RWPE2 (cell line): ENCODE measurements around the gene F3.

Experiments used
- ATAC-seq: fragments of 200-7000 bp; cut with Tn5 transposase; 3 replicates; pipeline ENCODE4 v1.9.1; 2021; ENCODE audit warnings: low read depth
- DNase-seq: peaks from one replicate; pipeline ENCODE4 v3.0.0-alpha.2; 2020; ENCODE audit warnings: low spot score
- H3K27ac ChIP-seq: fragments of 450-650 bp; 2 replicates; pipeline ENCODE4 v1.5.1; 2017; ENCODE audit warnings: mild to moderate bottlenecking; ENCODE audit not compliant: poor library complexity, severe bottlenecking
- H3K27me3 ChIP-seq: fragments of 250-450 bp; sonication (Bioruptor Pico); 2 replicates; pipeline ENCODE4 v1.5.1; 2021; ENCODE audit warnings: mild to moderate bottlenecking, moderate library complexity; ENCODE audit not compliant: insufficient read depth, poor library complexity, severe bottlenecking
- H3K36me3 ChIP-seq: fragments of 250-450 bp; sonication (Bioruptor Pico); 2 replicates; pipeline ENCODE4 v1.5.1; 2020; ENCODE audit warnings: low read depth, mild to moderate bottlenecking, moderate library complexity
- H3K4me1 ChIP-seq: fragments of 250-450 bp; sonication (Bioruptor Pico); 2 replicates; pipeline ENCODE4 v1.5.1; 2021; ENCODE audit warnings: mild to moderate bottlenecking, moderate library complexity; ENCODE audit not compliant: insufficient read depth, poor library complexity, severe bottlenecking
- H3K4me3 ChIP-seq: fragments of 250-450 bp; sonication (Bioruptor Pico); 2 replicates; pipeline ENCODE4 v1.5.1; 2021; ENCODE audit warnings: mild to moderate bottlenecking, moderate library complexity; ENCODE audit not compliant: severe bottlenecking
- H3K9me3 ChIP-seq: fragments of 250-450 bp; sonication (Bioruptor Pico); 2 replicates; pipeline ENCODE4 v1.5.1; 2021; ENCODE audit warnings: mild to moderate bottlenecking, moderate library complexity; ENCODE audit not compliant: severe bottlenecking
- TF ChIP-seq, protein P1 (sequence below): fragments of 450-650 bp; IDR thresholded peaks from one replicate; pipeline ENCODE4 v1.5.1; 2017; ENCODE audit warnings: mild to moderate bottlenecking, moderate library complexity; ENCODE audit not compliant: poor library complexity, severe bottlenecking

Gene F3

DNA sequence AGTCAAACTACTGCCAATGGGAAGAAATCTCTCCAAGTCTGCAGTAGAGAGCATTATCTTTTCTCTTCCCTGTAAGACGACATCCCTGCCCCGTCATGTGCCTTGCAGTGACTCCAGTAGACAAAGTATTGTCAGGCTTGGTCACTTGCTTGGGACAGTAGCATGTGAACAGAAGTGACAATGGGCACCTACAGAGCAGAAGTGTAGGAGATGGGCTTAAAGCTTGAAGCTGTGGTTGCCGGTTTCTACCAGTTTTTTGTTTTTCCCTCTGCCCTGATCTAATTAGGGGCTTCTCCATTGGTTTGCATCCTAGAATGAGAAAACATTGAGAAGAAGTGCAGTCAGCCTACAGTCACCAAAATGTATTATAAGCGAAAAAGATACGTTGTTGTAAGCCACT, 12.7 kb downstream of the F3 start:
- H3K27ac ChIP-seq: peak overlapping the region; percentile 99
- H3K4me1 ChIP-seq: peaks cover 6% of the 10 kb centered on the region
- no peaks in the 10 kb centered on the region for H3K9me3 ChIP-seq
- ATAC-seq (peak; percentile 3), DNase-seq (no peak)
- TF ChIP-seq, protein P1, sequence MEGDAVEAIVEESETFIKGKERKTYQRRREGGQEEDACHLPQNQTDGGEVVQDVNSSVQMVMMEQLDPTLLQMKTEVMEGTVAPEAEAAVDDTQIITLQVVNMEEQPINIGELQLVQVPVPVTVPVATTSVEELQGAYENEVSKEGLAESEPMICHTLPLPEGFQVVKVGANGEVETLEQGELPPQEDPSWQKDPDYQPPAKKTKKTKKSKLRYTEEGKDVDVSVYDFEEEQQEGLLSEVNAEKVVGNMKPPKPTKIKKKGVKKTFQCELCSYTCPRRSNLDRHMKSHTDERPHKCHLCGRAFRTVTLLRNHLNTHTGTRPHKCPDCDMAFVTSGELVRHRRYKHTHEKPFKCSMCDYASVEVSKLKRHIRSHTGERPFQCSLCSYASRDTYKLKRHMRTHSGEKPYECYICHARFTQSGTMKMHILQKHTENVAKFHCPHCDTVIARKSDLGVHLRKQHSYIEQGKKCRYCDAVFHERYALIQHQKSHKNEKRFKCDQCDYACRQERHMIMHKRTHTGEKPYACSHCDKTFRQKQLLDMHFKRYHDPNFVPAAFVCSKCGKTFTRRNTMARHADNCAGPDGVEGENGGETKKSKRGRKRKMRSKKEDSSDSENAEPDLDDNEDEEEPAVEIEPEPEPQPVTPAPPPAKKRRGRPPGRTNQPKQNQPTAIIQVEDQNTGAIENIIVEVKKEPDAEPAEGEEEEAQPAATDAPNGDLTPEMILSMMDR: no peak
- peaks cover 40% of the 10 kb centered on the region for H3K36me3 ChIP-seq
- H3K27me3 ChIP-seq: no peaks in the 10 kb centered on the region
- H3K4me3 ChIP-seq: no peak overlapping the region

DNA sequence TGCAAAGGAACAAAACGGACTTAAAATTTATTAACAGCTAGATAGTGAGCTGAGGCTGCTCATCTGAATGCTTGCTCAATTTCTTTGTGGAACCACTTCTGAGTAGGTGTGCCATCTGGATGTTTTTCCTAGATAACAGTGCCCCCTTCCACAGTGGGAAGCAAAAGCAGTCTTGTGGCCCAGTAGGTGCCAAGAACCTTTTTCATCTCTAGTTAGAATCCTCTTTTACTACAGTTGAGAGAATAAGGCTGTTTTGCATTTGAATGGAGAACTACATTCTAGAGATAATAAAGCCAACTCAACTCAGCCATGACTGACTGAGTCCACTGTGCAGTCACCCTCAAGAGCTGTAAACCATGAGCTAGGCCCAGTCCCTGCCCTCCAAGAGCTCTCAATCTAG, 13.3 kb downstream of the F3 start:
- H3K36me3 ChIP-seq: peaks cover 35% of the 10 kb centered on the region
- H3K27me3 ChIP-seq: no peaks in the 10 kb centered on the region
- peak overlapping the region; percentile 99 for H3K27ac ChIP-seq
- no peak for DNase-seq
- ATAC-seq: peak; percentile 26
- TF ChIP-seq, protein P1: peak; percentile 18
- no peaks in the 10 kb centered on the region for H3K9me3 ChIP-seq
- H3K4me1 ChIP-seq: peaks cover 6% of the 10 kb centered on the region
- no peak overlapping the region for H3K4me3 ChIP-seq

DNA sequence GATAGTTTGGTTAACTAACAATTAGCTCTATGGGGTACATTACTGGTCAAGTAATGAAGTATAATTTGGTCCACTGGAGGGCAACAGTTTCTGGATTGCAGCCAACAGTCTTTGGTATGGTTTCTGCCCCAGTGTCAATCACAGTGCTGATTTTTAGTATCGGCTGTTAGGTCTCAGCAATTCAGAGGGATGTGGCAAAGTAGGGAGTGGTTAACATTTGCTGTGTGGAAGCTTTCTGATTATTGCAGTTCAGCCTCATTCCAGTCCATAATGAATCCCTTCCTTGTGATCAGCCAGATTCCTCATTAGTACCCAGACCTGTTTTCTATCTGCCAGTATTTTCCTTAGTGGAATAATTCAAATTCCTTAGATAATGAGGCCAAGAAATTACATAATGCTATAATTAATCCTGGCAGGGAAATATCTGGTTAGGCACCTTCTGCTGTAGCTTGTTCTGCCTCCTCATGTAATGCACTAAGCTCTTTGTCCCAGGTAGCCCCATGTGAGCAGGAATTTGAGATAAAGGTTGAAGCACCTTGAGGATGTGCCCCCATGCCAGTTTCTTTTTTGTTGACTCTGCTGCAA, 14.0 kb downstream of the F3 start:
- peak overlapping the region; percentile 99 for H3K27ac ChIP-seq
- H3K4me1 ChIP-seq: peaks cover 8% of the 10 kb centered on the region
- DNase-seq: no peak
- no peak overlapping the region for H3K4me3 ChIP-seq
- peaks cover 27% of the 10 kb centered on the region for H3K36me3 ChIP-seq
- ATAC-seq: peak; percentile 22
- TF ChIP-seq, protein P1: no peak
- H3K27me3 ChIP-seq: no peaks in the 10 kb centered on the region
- H3K9me3 ChIP-seq: no peaks in the 10 kb centered on the region

DNA sequence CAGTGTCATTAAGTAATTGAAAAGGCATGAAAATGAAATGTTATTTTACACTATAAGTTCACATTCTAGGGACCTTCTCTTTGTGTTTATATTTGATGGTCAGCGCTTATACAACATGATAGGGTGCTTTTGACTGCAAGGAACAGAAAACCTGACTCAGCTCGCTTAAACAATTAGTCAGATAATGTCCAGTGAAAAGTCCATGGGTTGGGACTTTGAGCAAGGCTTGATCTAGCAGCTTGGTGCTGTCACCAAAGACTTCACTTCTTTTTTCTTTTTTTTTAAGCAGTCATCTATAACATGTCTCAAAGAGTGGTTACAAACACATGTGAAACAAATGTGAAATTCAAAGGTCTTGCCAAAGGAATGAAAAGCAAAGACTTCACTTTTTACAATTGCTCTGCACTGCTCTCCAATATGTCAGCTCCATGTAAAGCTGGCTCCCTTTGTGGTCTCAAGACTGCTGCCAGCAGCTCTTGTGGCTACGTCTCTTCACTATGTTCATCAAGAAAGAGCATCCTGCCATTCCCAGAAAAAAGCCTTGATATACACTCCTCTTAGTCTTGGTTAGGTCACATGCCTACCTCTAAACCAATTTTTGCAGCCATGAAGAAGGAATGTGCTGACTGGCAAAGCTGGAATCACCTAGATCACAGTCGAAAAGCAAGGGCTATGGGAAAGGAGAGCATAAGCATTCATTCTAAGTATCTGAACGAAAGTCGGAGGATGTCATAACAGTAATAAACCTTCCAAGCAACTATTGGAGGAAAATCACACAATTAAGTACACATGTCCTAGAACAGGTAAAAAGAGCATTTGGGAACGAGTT, 15.2 kb downstream of the F3 start:
- Histone ChIP-seq H3K27me3 (no peaks in the 10 kb centered on the region), H3K4me1 (peaks cover 10% of the 10 kb centered on the region), H3K36me3 (peaks cover 16% of the 10 kb centered on the region), H3K4me3 (no peak overlapping the region), H3K9me3 (no peaks in the 10 kb centered on the region), H3K27ac (peak overlapping the region; percentile 99)
- peak; percentile 1; the same call in 2 of the 3 replicates for ATAC-seq
- TF ChIP-seq, protein P1: no peak
- DNase-seq: no peak

DNA sequence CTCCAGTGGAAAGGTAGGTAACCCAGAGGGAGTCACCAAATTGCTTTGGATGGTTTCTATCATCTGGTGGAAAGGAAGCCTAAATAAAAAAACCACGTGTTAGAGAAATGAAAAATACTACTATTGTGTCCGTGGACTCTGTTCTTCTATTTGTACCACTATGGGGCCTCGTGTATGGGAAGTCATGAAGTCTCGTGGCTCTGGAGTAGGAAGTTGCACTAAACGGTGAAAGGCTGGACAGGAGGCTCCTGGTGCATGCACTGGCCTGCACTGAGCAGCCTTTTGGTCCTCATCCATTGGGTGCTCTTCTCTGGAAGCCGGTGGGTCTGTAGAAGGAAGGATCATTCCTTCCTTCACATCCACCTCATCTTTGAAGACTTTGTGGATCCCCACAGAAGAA, 17.0 kb downstream of the F3 start:
- H3K36me3 ChIP-seq: peaks cover 3% of the 10 kb centered on the region; the same call in 1 of the 2 replicates
- H3K27ac ChIP-seq: no peak overlapping the region
- no peak for ATAC-seq
- peaks cover 10% of the 10 kb centered on the region for H3K4me1 ChIP-seq
- TF ChIP-seq, protein P1: no peak
- H3K4me3 ChIP-seq: no peak overlapping the region
- no peaks in the 10 kb centered on the region for H3K27me3 ChIP-seq
- no peak for DNase-seq
- no peaks in the 10 kb centered on the region for H3K9me3 ChIP-seq
